HG02798 (cell line): ENCODE data around the gene ATP11A.

Experiments used
- ATAC-seq: cut with Tn5 transposase; IDR thresholded peaks from one replicate; pipeline ENCODE4 v1.9.1; 2021; ENCODE audit warnings: mild to moderate bottlenecking; ENCODE audit not compliant: unreplicated experiment, poor library complexity

The ATP11A gene

GRCh38 chr13:112755331-112755730, 65.5 kb downstream of the ATP11A start:
- no peak for ATAC-seq

- ATAC-seq = no peak
These were observed 66.2 kb downstream of the ATP11A start for GRCh38 chr13:112756081-112756480.

- ATAC-seq = no peak
These were observed 66.7 kb downstream of the ATP11A start for GRCh38 chr13:112756511-112756966.

GRCh38 chr13:112756967-112757758, 67.3 kb downstream of the ATP11A start:
- ATAC-seq = no peak

GRCh38 chr13:112757759-112758086, 67.9 kb downstream of the ATP11A start:
- no peak for ATAC-seq

- no peak for ATAC-seq
These were observed 69.2 kb downstream of the ATP11A start for GRCh38 chr13:112759053-112759452.

- no peak for ATAC-seq
These were observed 70.0 kb downstream of the ATP11A start for GRCh38 chr13:112759827-112760226.

- no peak for ATAC-seq
These were observed 70.6 kb downstream of the ATP11A start for GRCh38 chr13:112760435-112760834.

GRCh38 chr13:112760931-112761330, 71.1 kb downstream of the ATP11A start:
- ATAC-seq = no peak

- no peak for ATAC-seq
These were observed 72.2 kb downstream of the ATP11A start for GRCh38 chr13:112761701-112762689.

GRCh38 chr13:112762690-112763080, 72.8 kb downstream of the ATP11A start:
- no peak for ATAC-seq

- ATAC-seq = no peak
These were observed 74.2 kb downstream of the ATP11A start for GRCh38 chr13:112764028-112764427.

- ATAC-seq = no peak
These were observed 75.2 kb downstream of the ATP11A start for GRCh38 chr13:112764864-112765561.

GRCh38 chr13:112765731-112766130, 75.9 kb downstream of the ATP11A start:
- ATAC-seq = no peak

GRCh38 chr13:112766336-112766735, 76.5 kb downstream of the ATP11A start:
- ATAC-seq = no peak

- ATAC-seq = peak; percentile 79
These were observed 78.0 kb downstream of the ATP11A start for GRCh38 chr13:112767506-112768471.

GRCh38 chr13:112768795-112769481, 79.1 kb downstream of the ATP11A start:
- ATAC-seq = peak; percentile 35

GRCh38 chr13:112769615-112770014, 79.8 kb downstream of the ATP11A start:
- no peak for ATAC-seq

- no peak for ATAC-seq
These were observed 80.7 kb downstream of the ATP11A start for GRCh38 chr13:112770504-112770903.
